OCI-LY7 (cell line): ENCODE data around the gene NPEPL1. TPM values are rescaled to one million over a fixed set of nuclear protein-coding genes. Genes with fewer than 3 reads are reported as not detected.

Experiments used
- BruUV-seq: library from RNA; stranded (reverse); fragments of 400-500 nt; replicated peaks from 2 replicates; lab custom pipeline; 2021; lab: Mats Ljungman, UMichigan
- CTCF ChIA-PET: fragments of 300-600 bp; sonication (Branson Sonifier 250); formaldehyde crosslinking; loops from one replicate; lab custom pipeline; 2022; ENCODE audit warnings: antibody characterized with exemption; ENCODE audit not compliant: unreplicated experiment; lab: Charles Lee
- POLR2A ChIA-PET: fragments of 300-600 bp; sonication (Branson Sonifier 250); formaldehyde crosslinking; loops from one replicate; lab custom pipeline; 2022; ENCODE audit warnings: antibody characterized with exemption; lab: Charles Lee
- DNase-seq: peaks from one replicate; pipeline ENCODE4 v3.0.0-alpha.2; 2015; ENCODE audit warnings: low spot score
- H2AFZ ChIP-seq: fragments of 200-600 bp; sonication (generic), shearing (Covaris generic); 2 replicates; pipeline ENCODE4 v1.6.1; 2014; ENCODE audit warnings: mild to moderate bottlenecking, antibody characterized with exemption, low read length, moderate library complexity
- H3K27ac ChIP-seq: fragments of 200-600 bp; sonication (generic); 2 replicates; pipeline ENCODE4 v1.5.1; 2014; ENCODE audit warnings: mixed run types, low read depth, mild to moderate bottlenecking, moderate library complexity, low read length, inconsistent platforms; ENCODE audit not compliant: poor library complexity, severe bottlenecking
- H3K36me3 ChIP-seq: fragments of 200-600 bp; sonication (generic); 2 replicates; pipeline ENCODE4 v1.6.1; 2014; ENCODE audit warnings: mild to moderate bottlenecking, antibody characterized with exemption, low read length, moderate library complexity, mixed read lengths; ENCODE audit not compliant: insufficient read depth
- H3K4me1 ChIP-seq: fragments of 200-600 bp; sonication (generic); 2 replicates; pipeline ENCODE4 v1.5.1; 2014; ENCODE audit warnings: mild to moderate bottlenecking, low read length; ENCODE audit not compliant: insufficient read depth, poor library complexity, severe bottlenecking
- H3K4me2 ChIP-seq: fragments of 200-600 bp; sonication (generic); 2 replicates; pipeline ENCODE4 v1.6.1; 2014; ENCODE audit warnings: mild to moderate bottlenecking, low read length
- H3K4me3 ChIP-seq: fragments of 200-600 bp; sonication (generic); 2 replicates; pipeline ENCODE4 v1.5.1; 2014; ENCODE audit warnings: mild to moderate bottlenecking, low read depth, low read length; ENCODE audit not compliant: poor library complexity, severe bottlenecking
- H3K79me2 ChIP-seq: fragments of 200-600 bp; sonication (generic); 2 replicates; pipeline ENCODE4 v1.6.1; 2016; ENCODE audit warnings: low read depth, mild to moderate bottlenecking, low read length, moderate library complexity, mixed read lengths; ENCODE audit not compliant: insufficient read depth
- H3K9me2 ChIP-seq: fragments of 200-600 bp; sonication (generic); 2 replicates; pipeline ENCODE4 v1.6.1; 2016; ENCODE audit warnings: mild to moderate bottlenecking, low read length, mixed read lengths; ENCODE audit not compliant: insufficient read depth
- H3K9me3 ChIP-seq: fragments of 200-600 bp; sonication (generic); 2 replicates; pipeline ENCODE4 v1.6.1; 2014; ENCODE audit warnings: mild to moderate bottlenecking, mixed run types, low read length, mixed read lengths
- H4K20me1 ChIP-seq: fragments of 200-600 bp; sonication (generic); 2 replicates; pipeline ENCODE4 v1.6.1; 2014; ENCODE audit warnings: mild to moderate bottlenecking, antibody characterized with exemption, low read length, moderate library complexity, mixed read lengths; ENCODE audit not compliant: insufficient read depth
- EZH2phosphoT487 ChIP-seq: fragments of 200-600 bp; sonication (generic); IDR thresholded peaks from 2 replicates; pipeline ENCODE4 v1.6.1; 2018; ENCODE audit warnings: low read depth, borderline replicate concordance, mild to moderate bottlenecking, mixed run types, antibody characterized with exemption, low read length, moderate library complexity, mixed read lengths
- intact Hi-C: fragments of 100-400 bp; cut with micrococcal nuclease; formaldehyde crosslinking; loops from one replicate; pipeline ENCODE4 v1.10.0; 2022; ENCODE audit not compliant: unreplicated experiment
- total RNA-seq, 2 experiments: library from RNA; depleted of rRNA in 1 of 2; stranded (reverse); fragments of >200 nt in 1 of 2; shearing (Covaris generic) in 1 of 2; gene quantifications; 2 replicates each; pipeline ENCODE4 v1.2.3, GENCODE V29; 2014 to 2022
- TF ChIP-seq, protein P1 (sequence below): fragments of 200-600 bp; sonication (generic); conservative IDR thresholded peaks from 2 replicates; pipeline ENCODE4 v1.5.1; 2014; ENCODE audit warnings: mild to moderate bottlenecking, antibody characterized with exemption, low read length, moderate library complexity, mixed read lengths

NPEPL1 gene
- total RNA-seq, 2 experiments from 2014 or later, result 3.4 to 11.5 TPM

DNA sequence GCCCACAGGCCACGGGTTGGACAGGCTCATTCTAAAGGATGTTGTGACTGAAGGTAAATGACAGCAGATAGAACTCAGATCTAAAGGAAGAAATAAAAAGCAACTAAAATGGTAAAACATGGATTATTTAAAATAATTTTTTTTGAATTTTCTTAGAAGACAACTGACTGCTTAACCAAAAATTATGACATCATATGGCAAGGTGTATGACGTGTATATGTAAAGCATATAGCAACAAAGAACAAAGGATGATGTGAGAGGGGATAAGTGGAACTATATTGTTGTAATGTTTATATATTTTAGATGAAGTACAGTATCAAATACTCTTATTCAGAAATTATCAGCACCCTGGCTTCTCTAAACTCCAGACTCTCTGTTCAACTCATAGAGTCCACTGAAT, 38.6 kb downstream of the NPEPL1 start:
- intact Hi-C loops, result no loop called here
- ChIA-PET CTCF (no interaction called here), POLR2A (no interaction called here)
- H3K4me3 ChIP-seq, result no peak overlapping the region
- BruUV-seq, result no TSS peak
- no peaks in the 10 kb centered on the region for H3K79me2 ChIP-seq
- no peaks in the 10 kb centered on the region for H3K9me3 ChIP-seq
- H3K9me2 ChIP-seq, result no peaks in the 10 kb centered on the region; the same call in 1 of the 2 replicates
- no peaks in the 10 kb centered on the region for H4K20me1 ChIP-seq
- no peaks in the 10 kb centered on the region for H3K4me1 ChIP-seq
- H3K27ac ChIP-seq, result no peak overlapping the region
- no peak overlapping the region for H3K4me2 ChIP-seq
- no peak for TF ChIP-seq EZH2phosphoT487
- TF ChIP-seq, protein P1, sequence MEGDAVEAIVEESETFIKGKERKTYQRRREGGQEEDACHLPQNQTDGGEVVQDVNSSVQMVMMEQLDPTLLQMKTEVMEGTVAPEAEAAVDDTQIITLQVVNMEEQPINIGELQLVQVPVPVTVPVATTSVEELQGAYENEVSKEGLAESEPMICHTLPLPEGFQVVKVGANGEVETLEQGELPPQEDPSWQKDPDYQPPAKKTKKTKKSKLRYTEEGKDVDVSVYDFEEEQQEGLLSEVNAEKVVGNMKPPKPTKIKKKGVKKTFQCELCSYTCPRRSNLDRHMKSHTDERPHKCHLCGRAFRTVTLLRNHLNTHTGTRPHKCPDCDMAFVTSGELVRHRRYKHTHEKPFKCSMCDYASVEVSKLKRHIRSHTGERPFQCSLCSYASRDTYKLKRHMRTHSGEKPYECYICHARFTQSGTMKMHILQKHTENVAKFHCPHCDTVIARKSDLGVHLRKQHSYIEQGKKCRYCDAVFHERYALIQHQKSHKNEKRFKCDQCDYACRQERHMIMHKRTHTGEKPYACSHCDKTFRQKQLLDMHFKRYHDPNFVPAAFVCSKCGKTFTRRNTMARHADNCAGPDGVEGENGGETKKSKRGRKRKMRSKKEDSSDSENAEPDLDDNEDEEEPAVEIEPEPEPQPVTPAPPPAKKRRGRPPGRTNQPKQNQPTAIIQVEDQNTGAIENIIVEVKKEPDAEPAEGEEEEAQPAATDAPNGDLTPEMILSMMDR, result no peak
- DNase-seq, result no peak
- H2AFZ ChIP-seq, result no peak overlapping the region
- no peaks in the 10 kb centered on the region for H3K36me3 ChIP-seq

DNA sequence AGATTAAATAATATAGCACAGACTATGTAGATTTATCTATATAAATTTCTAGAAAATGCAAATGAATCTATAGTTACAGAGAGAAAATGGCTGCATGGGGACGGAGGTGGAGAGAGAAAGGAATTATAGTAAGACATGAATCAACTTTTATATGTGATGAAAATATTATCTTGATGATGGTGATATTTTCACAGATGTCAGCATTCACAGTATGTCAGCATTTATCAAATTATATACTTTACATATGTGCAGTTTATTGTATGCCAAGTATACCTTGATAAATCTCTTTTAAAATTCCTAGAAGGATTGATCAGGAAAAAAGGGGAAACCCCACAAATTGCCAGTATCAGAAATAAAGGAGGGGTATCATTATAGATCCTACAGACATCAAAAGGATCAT, 44.6 kb downstream of the NPEPL1 start:
- POLR2A ChIA-PET, result no interaction called here
- no peak overlapping the region for H2AFZ ChIP-seq
- no peak overlapping the region for H3K4me2 ChIP-seq
- no peaks in the 10 kb centered on the region for H3K9me2 ChIP-seq
- H3K4me3 ChIP-seq, result no peak overlapping the region
- CTCF ChIA-PET, result no interaction called here
- no TSS peak for BruUV-seq
- H3K4me1 ChIP-seq, result no peaks in the 10 kb centered on the region
- no peaks in the 10 kb centered on the region for H3K9me3 ChIP-seq
- TF ChIP-seq, protein P1, result no peak
- TF ChIP-seq EZH2phosphoT487, result no peak
- H3K79me2 ChIP-seq, result no peaks in the 10 kb centered on the region
- DNase-seq, result no peak
- intact Hi-C loops, result no loop called here
- H3K27ac ChIP-seq, result no peak overlapping the region
- no peaks in the 10 kb centered on the region for H3K36me3 ChIP-seq
- no peaks in the 10 kb centered on the region for H4K20me1 ChIP-seq

DNA sequence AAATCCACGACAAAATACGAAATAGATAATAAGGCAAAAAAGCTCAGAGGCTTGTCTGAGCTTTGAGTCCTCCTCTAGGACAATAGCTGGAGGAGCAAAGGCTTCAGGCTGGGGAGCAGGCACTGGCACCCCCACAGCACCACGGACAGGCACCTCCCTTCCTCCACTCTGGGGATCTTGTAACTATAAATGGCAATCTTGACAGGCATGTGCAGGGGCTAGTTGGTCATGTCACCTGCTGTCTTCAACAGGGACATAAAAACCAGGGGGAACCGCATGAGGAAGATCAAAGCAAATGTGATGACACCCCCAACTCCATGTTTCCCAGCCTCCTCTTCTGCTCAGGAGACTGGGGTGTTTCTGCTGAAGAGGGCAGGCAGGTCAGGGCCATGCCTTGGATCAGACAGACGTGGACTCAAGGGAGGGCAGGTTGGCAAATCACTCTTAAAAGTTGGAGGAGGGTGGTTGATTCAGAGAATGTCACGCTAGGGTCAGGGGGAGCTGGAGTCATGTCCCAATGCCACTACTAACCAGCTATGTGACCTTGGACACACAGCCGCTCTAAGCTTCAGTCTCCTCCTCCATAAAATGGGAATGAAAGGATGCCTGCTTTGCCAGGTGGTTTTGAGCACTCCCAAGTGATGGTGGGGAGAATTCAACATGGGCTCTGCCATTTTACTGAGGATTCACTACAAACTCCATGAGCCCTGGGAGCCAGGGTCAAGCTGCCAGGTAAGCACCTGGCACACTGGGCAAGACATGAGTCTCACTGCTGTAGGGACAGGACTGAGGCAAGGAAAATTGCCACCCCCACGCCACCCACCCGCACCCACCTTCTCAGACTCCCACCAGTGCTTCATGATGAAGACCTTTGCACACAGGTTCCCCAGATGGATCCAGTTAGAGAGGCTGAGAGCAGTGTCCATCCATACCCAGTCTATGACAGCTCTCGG, 48.0 kb downstream of the NPEPL1 start:
- Histone ChIP-seq H3K4me1 (no peaks in the 10 kb centered on the region), H3K4me3 (no peak overlapping the region), H3K36me3 (no peaks in the 10 kb centered on the region), H3K9me2 (no peaks in the 10 kb centered on the region), H3K79me2 (no peaks in the 10 kb centered on the region), H3K27ac (no peak overlapping the region), H4K20me1 (no peaks in the 10 kb centered on the region), H3K4me2 (no peak overlapping the region), H3K9me3 (no peaks in the 10 kb centered on the region), H2AFZ (no peak overlapping the region)
- intact Hi-C loops, result no loop called here
- ChIA-PET POLR2A (no interaction called here), CTCF (no interaction called here)
- DNase-seq, result no peak
- no TSS peak for BruUV-seq
- TF ChIP-seq, protein P1, result no peak
- no peak for TF ChIP-seq EZH2phosphoT487
